ENCODE results near the gene SHISA6. TPM values are rescaled to one million over a fixed set of nuclear protein-coding genes. Genes with fewer than 3 reads are reported as not detected.

The SHISA6 gene
- total RNA-seq, 4 donors from 2014 or later: under 0.01 to 0.88 (median 0.26) TPM

GRCh38 chr17:11545696-11546095 is 304.7 kb downstream of the SHISA6 start:
- 84 to 92% methylated on average over 3 of the region's 3 CpGs for WGBS, 2 donors
- intact Hi-C loops (cut with DNase I): no loop called here

GRCh38 chr17:11547853-11548252 is 306.8 kb downstream of the SHISA6 start:
- WGBS, 2 donors: 94 to 96% methylated on average over 4 of the region's 4 CpGs
- no peak for DNase-seq
- H3K27ac ChIP-seq: no peak overlapping the region
- no peak for TF ChIP-seq POLR2A (IDR thresholded peaks at IDR 0.05)
- TF ChIP-seq CTCF (IDR thresholded peaks at IDR 0.05): no peak
- H3K9me3 ChIP-seq: no peaks in the 10 kb centered on the region
- no peaks in the 10 kb centered on the region for H3K4me1 ChIP-seq
- intact Hi-C loops (cut with DNase I): no loop called here
- H3K4me3 ChIP-seq (replicated peaks in 1 of 3): no peak overlapping the region
- H3K36me3 ChIP-seq: no peaks in the 10 kb centered on the region
- H3K27me3 ChIP-seq: no peaks in the 10 kb centered on the region

More at GRCh38 chr17:11545696-11546095, 304.7 kb downstream of the SHISA6 start:
- no peak overlapping the region for H3K4me3 ChIP-seq (replicated peaks in 1 of 3)
- TF ChIP-seq POLR2A (IDR thresholded peaks at IDR 0.05): no peak
- TF ChIP-seq CTCF (IDR thresholded peaks at IDR 0.05): no peak
- H3K4me1 ChIP-seq: no peaks in the 10 kb centered on the region
- H3K9me3 ChIP-seq: no peaks in the 10 kb centered on the region
- H3K27me3 ChIP-seq: no peaks in the 10 kb centered on the region
- H3K36me3 ChIP-seq: no peaks in the 10 kb centered on the region
- no peak overlapping the region for H3K27ac ChIP-seq
- no peak for DNase-seq

GRCh38 chr17:11548398-11548797 is 307.4 kb downstream of the SHISA6 start:
- H3K27me3 ChIP-seq: no peaks in the 10 kb centered on the region
- no peak overlapping the region for H3K4me3 ChIP-seq (replicated peaks in 1 of 3)
- H3K27ac ChIP-seq: no peak overlapping the region
- TF ChIP-seq POLR2A (IDR thresholded peaks at IDR 0.05): no peak
- no peak for TF ChIP-seq CTCF (IDR thresholded peaks at IDR 0.05)
- no peaks in the 10 kb centered on the region for H3K36me3 ChIP-seq
- intact Hi-C loops (cut with DNase I): no loop called here
- DNase-seq: no peak
- WGBS, 2 donors: 71 to 83% methylated on average over 2 of the region's 2 CpGs
- no peaks in the 10 kb centered on the region for H3K9me3 ChIP-seq
- H3K4me1 ChIP-seq: no peaks in the 10 kb centered on the region

GRCh38 chr17:11550431-11550830 is 309.4 kb downstream of the SHISA6 start:
- WGBS, 2 donors: 89 to 90% methylated on average over 2 of the region's 2 CpGs
- H3K4me3 ChIP-seq (replicated peaks in 1 of 3): no peak overlapping the region
- intact Hi-C loops (cut with DNase I): no loop called here

DNA sequence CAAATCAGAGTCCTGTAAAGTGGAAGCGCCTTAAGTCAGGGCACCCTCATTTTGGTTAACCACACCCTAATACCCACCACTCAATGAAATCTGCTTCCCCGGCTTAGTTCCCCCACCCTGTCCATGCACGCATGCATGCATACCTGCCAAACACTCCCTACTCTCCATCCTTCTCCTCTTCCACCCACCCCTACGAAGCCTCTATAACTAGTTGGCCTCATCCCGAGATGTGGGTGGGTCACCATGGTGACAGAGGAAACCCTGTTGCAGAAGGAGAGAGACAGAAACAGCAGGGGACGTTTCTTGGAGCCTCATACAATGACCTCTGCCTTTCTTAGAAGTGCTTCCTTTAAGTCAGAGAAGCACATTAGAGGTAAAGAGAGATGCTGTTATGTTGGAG is 310.4 kb downstream of the SHISA6 start:
- no peaks in the 10 kb centered on the region for H3K27me3 ChIP-seq
- H3K9me3 ChIP-seq: no peaks in the 10 kb centered on the region
- H3K36me3 ChIP-seq: no peaks in the 10 kb centered on the region
- WGBS, 2 donors: 63 to 77% methylated on average over 6 of the region's 6 CpGs
- H3K27ac ChIP-seq: no peak overlapping the region
- no peaks in the 10 kb centered on the region for H3K4me1 ChIP-seq
- intact Hi-C loops (cut with DNase I): no loop called here
- TF ChIP-seq POLR2A (IDR thresholded peaks at IDR 0.05) (no peak), CTCF (IDR thresholded peaks at IDR 0.05) (no peak)
- no peak for DNase-seq
- no peak overlapping the region for H3K4me3 ChIP-seq (replicated peaks in 1 of 3)

More at GRCh38 chr17:11550431-11550830, 309.4 kb downstream of the SHISA6 start:
- H3K4me1 ChIP-seq: no peaks in the 10 kb centered on the region
- H3K27me3 ChIP-seq: no peaks in the 10 kb centered on the region
- TF ChIP-seq CTCF (IDR thresholded peaks at IDR 0.05): no peak
- no peak for TF ChIP-seq POLR2A (IDR thresholded peaks at IDR 0.05)
- no peak for DNase-seq
- H3K9me3 ChIP-seq: no peaks in the 10 kb centered on the region
- no peak overlapping the region for H3K27ac ChIP-seq
- no peaks in the 10 kb centered on the region for H3K36me3 ChIP-seq

Data from thyroid gland (tissue), 4 donors.